Skin of body (tissue), 2 donors: ENCODE results near the gene TMEM131. TPM values are rescaled to one million over a fixed set of nuclear protein-coding genes. Genes with fewer than 3 reads are reported as not detected.
"Not testable (repeated sequence)": the region's sequence is repeated elsewhere in the genome, so short reads cannot be mapped to it uniquely, and the experiment has no call there.

Experiments
- DNase-seq: peaks from one replicate; lab custom pipeline; 2025; lab: John Stamatoyannopoulos, UW
- total RNA-seq: library from RNA; depleted of rRNA; stranded (reverse); fragments of >200 nt; gene quantifications from one replicate; pipeline ENCODE4 v1.2.3, GENCODE V29; 2014

TMEM131 gene
- total RNA-seq, 1 donor from 2014 or later, result 44.8 TPM

GRCh38 chr2:97913846-97914245, 81.9 kb downstream of the TMEM131 start:
- DNase-seq, result no peak

- DNase-seq, result no peak
Measured at GRCh38 chr2:97911922-97912575, 83.7 kb downstream of the TMEM131 start.

- DNase-seq, result no peak
Measured at GRCh38 chr2:97911206-97911921, 84.4 kb downstream of the TMEM131 start.

GRCh38 chr2:97910403-97911205, 85.1 kb downstream of the TMEM131 start:
- no peak for DNase-seq

GRCh38 chr2:97908208-97908676, 87.5 kb downstream of the TMEM131 start:
- no peak for DNase-seq

- no peak for DNase-seq
Measured at GRCh38 chr2:97907369-97908100, 88.2 kb downstream of the TMEM131 start.

GRCh38 chr2:97906307-97906706, 89.4 kb downstream of the TMEM131 start:
- no peak for DNase-seq

- DNase-seq, result no peak
Measured at GRCh38 chr2:97905294-97905693, 90.5 kb downstream of the TMEM131 start.

GRCh38 chr2:97901862-97902261, 93.9 kb downstream of the TMEM131 start:
- no peak for DNase-seq

GRCh38 chr2:97900806-97901205, 94.9 kb downstream of the TMEM131 start:
- no peak for DNase-seq

GRCh38 chr2:97893042-97893441, 102.7 kb downstream of the TMEM131 start:
- not testable (repeated sequence) for DNase-seq

GRCh38 chr2:97891611-97892010, 104.1 kb downstream of the TMEM131 start:
- DNase-seq, result no peak

GRCh38 chr2:97889156-97889555, 106.6 kb downstream of the TMEM131 start:
- no peak for DNase-seq

- no peak for DNase-seq
Measured at GRCh38 chr2:97885841-97886240, 109.9 kb downstream of the TMEM131 start.

- DNase-seq, result no peak
Measured at GRCh38 chr2:97880334-97880733, 115.4 kb downstream of the TMEM131 start.

GRCh38 chr2:97878865-97879264, 116.9 kb downstream of the TMEM131 start:
- no peak for DNase-seq

GRCh38 chr2:97878317-97878716, 117.4 kb downstream of the TMEM131 start:
- not testable (repeated sequence) for DNase-seq

- DNase-seq, result no peak
Measured at GRCh38 chr2:97871096-97871780, 124.5 kb downstream of the TMEM131 start.

GRCh38 chr2:97870396-97870843, 125.3 kb downstream of the TMEM131 start:
- DNase-seq, result peak; percentile 65

- DNase-seq, result no peak
Measured at GRCh38 chr2:97869722-97870346, 125.9 kb downstream of the TMEM131 start.
